ENCODE results near the gene SPRR1B.

GRCh38 chr1:153072806-153073726 lies 42.1 kb downstream of the SPRR1B start:
- TF ChIP-seq, protein P1, sequence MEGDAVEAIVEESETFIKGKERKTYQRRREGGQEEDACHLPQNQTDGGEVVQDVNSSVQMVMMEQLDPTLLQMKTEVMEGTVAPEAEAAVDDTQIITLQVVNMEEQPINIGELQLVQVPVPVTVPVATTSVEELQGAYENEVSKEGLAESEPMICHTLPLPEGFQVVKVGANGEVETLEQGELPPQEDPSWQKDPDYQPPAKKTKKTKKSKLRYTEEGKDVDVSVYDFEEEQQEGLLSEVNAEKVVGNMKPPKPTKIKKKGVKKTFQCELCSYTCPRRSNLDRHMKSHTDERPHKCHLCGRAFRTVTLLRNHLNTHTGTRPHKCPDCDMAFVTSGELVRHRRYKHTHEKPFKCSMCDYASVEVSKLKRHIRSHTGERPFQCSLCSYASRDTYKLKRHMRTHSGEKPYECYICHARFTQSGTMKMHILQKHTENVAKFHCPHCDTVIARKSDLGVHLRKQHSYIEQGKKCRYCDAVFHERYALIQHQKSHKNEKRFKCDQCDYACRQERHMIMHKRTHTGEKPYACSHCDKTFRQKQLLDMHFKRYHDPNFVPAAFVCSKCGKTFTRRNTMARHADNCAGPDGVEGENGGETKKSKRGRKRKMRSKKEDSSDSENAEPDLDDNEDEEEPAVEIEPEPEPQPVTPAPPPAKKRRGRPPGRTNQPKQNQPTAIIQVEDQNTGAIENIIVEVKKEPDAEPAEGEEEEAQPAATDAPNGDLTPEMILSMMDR (IDR thresholded peaks at IDR 0.05): no peak
- TF ChIP-seq POLR2AphosphoS5 (IDR thresholded peaks at IDR 0.05) (no peak), POLR2A (IDR thresholded peaks at IDR 0.05) (no peak)

All from transverse colon (tissue), 4 donors.